H9 (cell line): ENCODE data around the gene SLC39A7. TPM values are rescaled to one million over a fixed set of nuclear protein-coding genes. Genes with fewer than 3 reads are reported as not detected.

ENCODE experiments used
- DNase-seq: peaks from one replicate; pipeline ENCODE4 v3.0.0-alpha.2; 2017
- H2AFZ ChIP-seq: one replicate; pipeline ENCODE4 v1.6.1; 2013; ENCODE audit warnings: mild to moderate bottlenecking, low read length, control low read depth, moderate library complexity
- H2AK5ac ChIP-seq: 2 replicates; pipeline ENCODE4 v1.6.1; 2013; ENCODE audit warnings: low read length, control low read depth, mixed read lengths; ENCODE audit not compliant: insufficient read length
- H2BK120ac ChIP-seq: one replicate; pipeline ENCODE4 v1.6.1; 2013; ENCODE audit warnings: low read depth, mild to moderate bottlenecking, low read length, control low read depth, inconsistent platforms; ENCODE audit not compliant: poor library complexity, severe bottlenecking
- H2BK12ac ChIP-seq: 2 replicates; pipeline ENCODE4 v1.6.1; 2013; ENCODE audit warnings: low read length, control low read depth, mixed read lengths, low read depth; ENCODE audit not compliant: insufficient read length
- H2BK15ac ChIP-seq: 2 replicates; pipeline ENCODE4 v1.6.1; 2013; ENCODE audit warnings: low read depth, low read length, control low read depth
- H2BK20ac ChIP-seq: one replicate; pipeline ENCODE4 v1.6.1; 2013; ENCODE audit warnings: low read depth, mild to moderate bottlenecking, low read length, control low read depth, inconsistent platforms; ENCODE audit not compliant: poor library complexity, severe bottlenecking
- H2BK5ac ChIP-seq: 2 replicates; pipeline ENCODE4 v1.6.1; 2013; ENCODE audit warnings: low read length, control low read depth, mixed read lengths; ENCODE audit not compliant: insufficient read length
- H3K14ac ChIP-seq: 2 replicates; pipeline ENCODE4 v1.6.1; 2013; ENCODE audit warnings: low read length, control low read depth; ENCODE audit not compliant: insufficient read depth
- H3K18ac ChIP-seq: 2 replicates; pipeline ENCODE4 v1.6.1; 2013; ENCODE audit warnings: low read depth, mild to moderate bottlenecking, mixed read lengths, low read length, control low read depth; ENCODE audit not compliant: insufficient read length
- H3K23ac ChIP-seq: 2 replicates; pipeline ENCODE4 v1.6.1; 2013; ENCODE audit warnings: low read length, control low read depth, mixed read lengths, low read depth; ENCODE audit not compliant: insufficient read length
- H3K23me2 ChIP-seq: 2 replicates; pipeline ENCODE4 v1.6.1; 2013; ENCODE audit warnings: low read depth, mild to moderate bottlenecking, mixed read lengths, low read length, control low read depth; ENCODE audit not compliant: insufficient read length, poor library complexity, severe bottlenecking
- H3K27ac ChIP-seq: 2 replicates; pipeline ENCODE4 v1.5.1; 2013; ENCODE audit warnings: low read length, control low read depth, mixed read lengths, low read depth; ENCODE audit not compliant: insufficient read length
- H3K27me3 ChIP-seq: 2 replicates; pipeline ENCODE4 v1.6.1; 2013; ENCODE audit warnings: low read length, control low read depth, inconsistent platforms; ENCODE audit not compliant: insufficient read depth
- H3K4ac ChIP-seq: 2 replicates; pipeline ENCODE4 v1.6.1; 2013; ENCODE audit warnings: low read depth, mild to moderate bottlenecking, control low read depth, inconsistent platforms, low read length, moderate library complexity
- H3K4me1 ChIP-seq: 2 replicates; pipeline ENCODE4 v1.6.1; 2013; ENCODE audit warnings: low read length, control low read depth, inconsistent platforms; ENCODE audit not compliant: insufficient read depth
- H3K4me2 ChIP-seq: 2 replicates; pipeline ENCODE4 v1.6.1; 2013; ENCODE audit warnings: low read length, control low read depth, mixed read lengths; ENCODE audit not compliant: insufficient read length, insufficient read depth
- H3K56ac ChIP-seq: 2 replicates; pipeline ENCODE4 v1.6.1; 2013; ENCODE audit warnings: low read depth, mild to moderate bottlenecking, mixed read lengths, low read length, control low read depth; ENCODE audit not compliant: insufficient read length
- H3K79me1 ChIP-seq: 2 replicates; pipeline ENCODE4 v1.6.1; 2013; ENCODE audit warnings: low read depth, mild to moderate bottlenecking, moderate library complexity, low read length, control low read depth, inconsistent platforms; ENCODE audit not compliant: insufficient read depth, poor library complexity, severe bottlenecking
- H3K79me2 ChIP-seq: 2 replicates; pipeline ENCODE4 v1.6.1; 2013; ENCODE audit warnings: low read length, control low read depth, inconsistent platforms; ENCODE audit not compliant: insufficient read depth
- H3K9ac ChIP-seq: 2 replicates; pipeline ENCODE4 v1.6.1; 2013; ENCODE audit warnings: low read length, control low read depth, mixed read lengths; ENCODE audit not compliant: insufficient read length; ENCODE audit errors: extremely low read depth
- H3K9me3 ChIP-seq: one replicate; pipeline ENCODE4 v1.6.1; 2013; ENCODE audit warnings: low read depth, low read length, inconsistent platforms; ENCODE audit not compliant: control insufficient read depth
- H3T11ph ChIP-seq: one replicate; pipeline ENCODE4 v1.6.1; 2013; ENCODE audit warnings: mild to moderate bottlenecking, low read length, control low read depth, inconsistent platforms
- H4K20me1 ChIP-seq: one replicate; pipeline ENCODE4 v1.6.1; 2013; ENCODE audit not compliant: control insufficient read depth, insufficient read length, insufficient read depth
- H4K5ac ChIP-seq: 2 replicates; pipeline ENCODE4 v1.6.1; 2013; ENCODE audit warnings: low read depth, mild to moderate bottlenecking, mixed read lengths, low read length, control low read depth; ENCODE audit not compliant: insufficient read length
- H4K8ac ChIP-seq: replicated peaks from 2 replicates; pipeline ENCODE4 v1.6.1; 2013; ENCODE audit warnings: low read length, control low read depth, mixed read lengths, low read depth; ENCODE audit not compliant: insufficient read length
- H4K91ac ChIP-seq: 2 replicates; pipeline ENCODE4 v1.6.1; 2013; ENCODE audit warnings: low read depth, mild to moderate bottlenecking, moderate library complexity, mixed read lengths, low read length, control low read depth; ENCODE audit not compliant: insufficient read length
- H3K27ac Mint-ChIP-seq, 3 experiments: 2 replicates in 2 of 3; 3 replicates in 1 of 3; pipeline ENCODE4 v1.8.0; 2020 to 2021; ENCODE audit warnings: mixed read lengths in 3 of 3, mild to moderate bottlenecking in 1 of 3, moderate library complexity in 1 of 3
- H3K27me3 Mint-ChIP-seq: 2 replicates; pipeline ENCODE4 v1.8.0; 2021; ENCODE audit warnings: low read depth, mild to moderate bottlenecking, moderate library complexity, mixed read lengths
- H3K36me3 Mint-ChIP-seq, 3 experiments: 2 replicates in 2 of 3; 3 replicates in 1 of 3; pipeline ENCODE4 v1.8.0; 2020 to 2021; ENCODE audit warnings: low read depth in 3 of 3, mixed read lengths in 3 of 3; ENCODE audit not compliant: insufficient read depth in 1 of 3
- H3K4me1 Mint-ChIP-seq, 2 experiments: 2 replicates each; pipeline ENCODE4 v1.8.0; 2020; ENCODE audit warnings: mixed read lengths in 2 of 2
- H3K4me3 Mint-ChIP-seq, 2 experiments: 2 replicates in 1 of 2; 3 replicates in 1 of 2; pipeline ENCODE4 v1.8.0; 2020 to 2021; ENCODE audit warnings: mild to moderate bottlenecking in 2 of 2, mixed read lengths in 2 of 2, moderate library complexity in 1 of 2
- H3K9me3 Mint-ChIP-seq, 2 experiments: 2 replicates in 1 of 2; 3 replicates in 1 of 2; pipeline ENCODE4 v1.8.0; 2020; ENCODE audit warnings: mild to moderate bottlenecking in 2 of 2, mixed read lengths in 2 of 2, moderate library complexity in 1 of 2
- WGBS: extraction: QIAGEN DNeasy Blood & Tissue Kit; methylation state at CpG from one replicate; pipeline ENCODE4 v1.1.7; 2013; ENCODE audit warnings: missing lambda C conversion rate, low lambda C conversion rate, mixed read lengths; ENCODE audit not compliant: insufficient read length; ENCODE audit errors: extremely low coverage; 5-methylcytosine and 5-hydroxymethylcytosine counted together
- total RNA-seq: library from RNA; stranded (reverse); gene quantifications from 2 replicates; pipeline ENCODE4 v1.2.1, GENCODE V29; 2021
- TF ChIP-seq, protein P1 (sequence below): fragments of 200-600 bp; sonication (generic); conservative IDR thresholded peaks from 3 replicates; pipeline ENCODE4 v1.8.0; 2021; ENCODE audit warnings: antibody characterized with exemption, mild to moderate bottlenecking

The SLC39A7 gene
- total RNA-seq, 1 experiment from 2014 or later, result 107 TPM

DNA sequence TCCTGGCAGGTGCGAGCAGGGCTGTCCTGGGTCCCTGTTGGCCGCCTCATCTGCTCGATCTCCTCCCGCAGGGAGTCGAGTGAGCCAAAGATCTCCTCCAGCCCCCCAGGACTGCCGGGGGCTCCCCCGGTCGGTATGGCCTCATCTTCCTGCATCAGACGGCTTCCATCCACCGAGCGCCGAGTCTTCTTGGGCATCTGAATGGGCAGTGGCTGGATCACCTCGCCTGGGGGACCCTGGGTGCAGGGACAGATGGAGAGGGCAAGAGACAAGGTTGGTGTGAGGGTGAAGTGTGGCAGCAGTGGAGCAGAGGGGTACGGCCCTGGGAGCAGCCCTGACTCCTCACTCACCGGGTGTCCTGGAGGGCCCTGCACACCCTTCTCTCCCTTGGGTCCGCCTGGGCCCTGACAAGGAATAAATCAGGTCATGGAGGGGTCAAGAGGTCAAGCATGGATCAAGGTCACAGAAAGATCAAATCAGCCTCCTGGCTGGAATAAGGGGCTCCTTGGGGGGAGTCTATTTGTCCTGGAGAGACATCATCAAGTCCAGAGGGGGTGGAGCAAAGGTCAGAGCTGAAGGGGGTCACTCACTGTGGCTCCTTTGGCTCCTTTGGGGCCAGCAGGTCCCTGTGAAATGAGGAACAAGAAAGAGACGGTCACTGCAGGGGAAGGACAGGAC is 34.9 kb upstream of the SLC39A7 start:
- H2AFZ ChIP-seq, result no peak overlapping the region
- H3K27ac ChIP-seq, result no peak overlapping the region
- TF ChIP-seq, protein P1, sequence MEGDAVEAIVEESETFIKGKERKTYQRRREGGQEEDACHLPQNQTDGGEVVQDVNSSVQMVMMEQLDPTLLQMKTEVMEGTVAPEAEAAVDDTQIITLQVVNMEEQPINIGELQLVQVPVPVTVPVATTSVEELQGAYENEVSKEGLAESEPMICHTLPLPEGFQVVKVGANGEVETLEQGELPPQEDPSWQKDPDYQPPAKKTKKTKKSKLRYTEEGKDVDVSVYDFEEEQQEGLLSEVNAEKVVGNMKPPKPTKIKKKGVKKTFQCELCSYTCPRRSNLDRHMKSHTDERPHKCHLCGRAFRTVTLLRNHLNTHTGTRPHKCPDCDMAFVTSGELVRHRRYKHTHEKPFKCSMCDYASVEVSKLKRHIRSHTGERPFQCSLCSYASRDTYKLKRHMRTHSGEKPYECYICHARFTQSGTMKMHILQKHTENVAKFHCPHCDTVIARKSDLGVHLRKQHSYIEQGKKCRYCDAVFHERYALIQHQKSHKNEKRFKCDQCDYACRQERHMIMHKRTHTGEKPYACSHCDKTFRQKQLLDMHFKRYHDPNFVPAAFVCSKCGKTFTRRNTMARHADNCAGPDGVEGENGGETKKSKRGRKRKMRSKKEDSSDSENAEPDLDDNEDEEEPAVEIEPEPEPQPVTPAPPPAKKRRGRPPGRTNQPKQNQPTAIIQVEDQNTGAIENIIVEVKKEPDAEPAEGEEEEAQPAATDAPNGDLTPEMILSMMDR, result no peak

More for the DNA sequence above, 34.9 kb upstream of the SLC39A7 start:
- Histone ChIP-seq H3K4ac (no peak overlapping the region), H3K14ac (no peak overlapping the region), H2BK20ac (no peak overlapping the region), H2BK15ac (no peak overlapping the region), H2BK120ac (no peak overlapping the region), H3T11ph (no peak overlapping the region), H2AK5ac (no peak overlapping the region), H4K5ac (no peak overlapping the region), H2BK12ac (no peak overlapping the region), H4K91ac (no peak overlapping the region), H3K23me2 (peaks cover 5% of the 10 kb centered on the region), H3K56ac (no peak overlapping the region), H2BK5ac (no peak overlapping the region), H3K18ac (no peak overlapping the region), H3K9ac (no peak overlapping the region), H3K79me2 (no peaks in the 10 kb centered on the region), H4K8ac (no peak overlapping the region), H3K79me1 (no peaks in the 10 kb centered on the region), H3K9me3 (no peaks in the 10 kb centered on the region), H4K20me1 (peaks cover 3% of the 10 kb centered on the region), H3K23ac (no peak overlapping the region), H3K4me1 (no peaks in the 10 kb centered on the region; the same call in 1 of the 2 replicates), H3K27me3 (peaks cover 2% of the 10 kb centered on the region; the same call in 1 of the 2 replicates), H3K4me2 (no peak overlapping the region)
- no peak for DNase-seq
- Mint-ChIP-seq H3K4me3 (no peak overlapping the region), H3K27me3 (peaks cover 33% of the 10 kb centered on the region), H3K9me3 (no peaks in the 10 kb centered on the region), H3K4me1 (peaks cover 23 to 26% of the 10 kb centered on the region in 2 experiments), H3K36me3 (no peaks in the 10 kb centered on the region), H3K27ac (peak overlapping the region in 1 of 3 experiments; percentile 44; a peak in 2 of 7 replicates)
- WGBS, result no CpG with 5 or more reads among the region's 17 CpGs
